GM12878 (cell line): ENCODE data around the gene UBASH3A. TPM values are rescaled to one million over a fixed set of nuclear protein-coding genes. Genes with fewer than 3 reads are reported as not detected.

Experiments
- ATAC-seq: fragments of 200-7000 bp; cut with Tn5 transposase; 3 replicates; pipeline ENCODE4 v1.9.1; 2020; ENCODE audit warnings: mild to moderate bottlenecking, moderate library complexity
- BruUV-seq: library from RNA; stranded (reverse); fragments of 400-500 nt; replicated peaks from 2 replicates; lab custom pipeline; 2021; lab: Mats Ljungman, UMichigan
- CTCF ChIA-PET: fragments of 300-600 bp; sonication (Branson Sonifier 250); formaldehyde crosslinking; extraction: SDS; loops from one replicate; lab custom pipeline; 2021; ENCODE audit warnings: inconsistent platforms; lab: Yijun Ruan, JAX
- POLR2A ChIA-PET: fragments of 350-600 bp; formaldehyde crosslinking; extraction: SDS; loops from one replicate; lab custom pipeline; 2021; ENCODE audit warnings: inconsistent platforms; lab: Charles Lee
- RAD21 ChIA-PET: fragments of 300-600 bp; sonication (Branson Sonifier 250); formaldehyde crosslinking; loops from one replicate; lab custom pipeline; 2023; ENCODE audit warnings: antibody characterized with exemption; ENCODE audit not compliant: unreplicated experiment; lab: Charles Lee
- SMC1A ChIA-PET: fragments of 300-600 bp; sonication (Branson Sonifier 250); formaldehyde crosslinking; loops from one replicate; lab custom pipeline; 2023; ENCODE audit not compliant: unreplicated experiment, uncharacterized antibody; lab: Charles Lee
- DNase-seq: peaks from one replicate; pipeline ENCODE4 v3.0.0-alpha.2; 2011; ENCODE audit warnings: low read depth, low spot score
- FAIRE-seq: peaks from 3 replicates; lab custom pipeline; 2011; peaks lifted over from hg19 to GRCh38; lab: Jason Lieb, UNC
- H2AFZ ChIP-seq: 2 replicates; pipeline ENCODE4 v1.6.0; 2011; ENCODE audit warnings: low read depth, low read length, control low read depth; ENCODE audit not compliant: control insufficient read depth
- H3K27ac ChIP-seq: 2 replicates; pipeline ENCODE4 v1.5.1; 2011; ENCODE audit warnings: control low read depth; ENCODE audit not compliant: control insufficient read depth, insufficient read depth
- H3K27me3 ChIP-seq, 2 experiments: replicated peaks in 1 of 2; 2 replicates each; pipeline versions ENCODE4 v1.6.0 to v1.6.1; 2011; ENCODE audit warnings: low read length in 1 of 2; ENCODE audit not compliant: control insufficient read depth in 2 of 2, insufficient read depth in 2 of 2
- H3K36me3 ChIP-seq, 2 experiments: 2 replicates each; pipeline ENCODE4 v1.5.1; 2011; ENCODE audit warnings: low read length in 1 of 2; ENCODE audit not compliant: control insufficient read depth in 2 of 2, insufficient read depth in 2 of 2
- H3K4me1 ChIP-seq: 2 replicates; pipeline ENCODE4 v1.6.1; 2011; ENCODE audit warnings: mild to moderate bottlenecking, low read length, moderate library complexity, mixed read lengths; ENCODE audit not compliant: control insufficient read depth, insufficient read depth
- H3K4me2 ChIP-seq: 2 replicates; pipeline ENCODE4 v1.6.0; 2011; ENCODE audit warnings: control low read depth; ENCODE audit not compliant: control insufficient read depth, insufficient read depth
- H3K4me3 ChIP-seq: fragments of 200-600 bp; sonication (generic); 2 replicates; pipeline ENCODE4 v1.5.1; 2016
- H3K79me2 ChIP-seq: 2 replicates; pipeline ENCODE4 v1.6.0; 2011; ENCODE audit warnings: low read length; ENCODE audit not compliant: control insufficient read depth, insufficient read depth
- H3K9ac ChIP-seq: 2 replicates; pipeline ENCODE4 v1.8.0; 2011; ENCODE audit warnings: low read length, control low read depth, mixed read lengths; ENCODE audit not compliant: control insufficient read depth, insufficient read depth
- H3K9me3 ChIP-seq: replicated peaks from 3 replicates; pipeline ENCODE4 v1.5.1; 2011; ENCODE audit warnings: mild to moderate bottlenecking, low read length; ENCODE audit not compliant: control insufficient read depth, insufficient read depth
- H4K20me1 ChIP-seq: 2 replicates; pipeline ENCODE4 v1.6.0; 2011; ENCODE audit not compliant: control insufficient read depth, insufficient read depth
- ETV6 ChIP-seq, 2 experiments: fragments of 450-650 bp in 1 of 2; IDR thresholded peaks in 1 of 2; conservative IDR thresholded peaks in 1 of 2; 2 replicates each; pipeline ENCODE4 v1.6.1; 2014; ENCODE audit warnings: antibody characterized with exemption in 1 of 2, borderline replicate concordance in 1 of 2, low read depth in 1 of 2, mild to moderate bottlenecking in 1 of 2, moderate library complexity in 1 of 2
- HDGF ChIP-seq: fragments of 450-650 bp; IDR thresholded peaks from 2 replicates; pipeline ENCODE4 v1.6.1; 2016; ENCODE audit warnings: antibody characterized with exemption
- WGBS: methylation state at CpG from one replicate; pipeline ENCODE4 v1.1.6; 2016; ENCODE audit warnings: low lambda C conversion rate; ENCODE audit not compliant: insufficient replicate concordance, insufficient coverage; ENCODE audit errors: missing lambda C conversion rate; 5-methylcytosine and 5-hydroxymethylcytosine counted together
- in situ Hi-C: fragments of 300-500 bp; cut with MboI; formaldehyde crosslinking; loops from 9 replicates; pipeline ENCODE4 v1.14.3; 2018; ENCODE audit warnings: mixed read lengths
- intact Hi-C: fragments of 100-400 bp; cut with micrococcal nuclease; formaldehyde crosslinking; loops from one replicate; pipeline ENCODE4 v1.14.2; 2022; ENCODE audit not compliant: unreplicated experiment
- polyA plus RNA-seq, 11 experiments: library from polyadenylated mRNA; depleted of rRNA in 4 of 11; unstranded in 6 of 11; stranded (reverse) in 5 of 11; fragments of >200 nt; fragmentation: Nextera tagmentation in 4 of 11; fragmentation: Illumina TruSeq in 1 of 11; extraction: Ambion mirVana in 4 of 11; extraction: Trizol in 1 of 11; gene quantifications; 1 replicate in 1 of 11; 2 replicates in 10 of 11; pipeline versions ENCODE4 v1.2.1 to v1.2.3, GENCODE V29; 2011 to 2016; ENCODE audit warnings: inconsistent platforms in 2 of 11, missing spikeins in 2 of 11, low read depth in 1 of 11
- total RNA-seq, 4 experiments: library from RNA; depleted of rRNA in 3 of 4; stranded (reverse); fragments of >200 nt in 3 of 4; fragmentation: Illumina TruSeq in 1 of 4; extraction: Trizol in 1 of 4; gene quantifications; 2 replicates each; pipeline versions ENCODE4 v1.2.1 to v1.2.3, GENCODE V29; 2013 to 2021
- TF ChIP-seq, protein P1 (sequence below): IDR thresholded peaks from 2 replicates; pipeline ENCODE4 v1.6.1; 2011; ENCODE audit warnings: low read depth, low read length, improper control_type of control experiment, borderline replicate concordance
- TF ChIP-seq, protein P2 (sequence below), 3 experiments: IDR thresholded peaks in 2 of 3; conservative IDR thresholded peaks in 1 of 3; 2 replicates each; pipeline ENCODE4 v1.5.1; 2011; ENCODE audit warnings: low read depth in 3 of 3, low read length in 3 of 3, mild to moderate bottlenecking in 3 of 3, control low read depth in 2 of 3, moderate library complexity in 2 of 3, inconsistent platforms in 1 of 3, mixed read lengths in 1 of 3; ENCODE audit not compliant: control insufficient read depth in 2 of 3, insufficient read depth in 1 of 3; ENCODE audit errors: extremely low read depth in 1 of 3

UBASH3A gene
- total and polyA plus RNA-seq, 10 of the 15 experiments (the other 5 are each of a cell fraction or from before 2014, with no cell fraction given), result 0.04 to 0.39 (median 0.23) TPM; not detected in 1

DNA sequence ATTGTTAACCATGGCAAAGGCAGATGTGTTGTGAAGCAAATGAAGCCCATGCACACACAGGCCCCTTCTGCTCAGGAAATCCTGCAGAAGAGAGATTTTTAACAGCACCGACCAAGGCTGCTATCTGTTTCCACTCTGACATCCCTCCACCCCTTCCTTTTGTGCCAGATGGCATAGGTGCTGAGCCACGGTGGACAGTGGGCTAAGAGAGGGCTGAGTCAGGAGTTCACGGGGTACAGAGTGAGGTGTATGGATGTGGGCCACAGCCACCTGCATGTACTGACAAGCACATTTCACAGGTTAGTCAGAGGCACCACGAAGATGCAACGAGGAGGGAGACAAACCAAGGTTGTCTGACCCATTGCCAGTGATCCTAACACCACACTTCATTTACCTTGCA lies 82.8 kb downstream of the UBASH3A start (continued):
- TF ChIP-seq, protein P1, sequence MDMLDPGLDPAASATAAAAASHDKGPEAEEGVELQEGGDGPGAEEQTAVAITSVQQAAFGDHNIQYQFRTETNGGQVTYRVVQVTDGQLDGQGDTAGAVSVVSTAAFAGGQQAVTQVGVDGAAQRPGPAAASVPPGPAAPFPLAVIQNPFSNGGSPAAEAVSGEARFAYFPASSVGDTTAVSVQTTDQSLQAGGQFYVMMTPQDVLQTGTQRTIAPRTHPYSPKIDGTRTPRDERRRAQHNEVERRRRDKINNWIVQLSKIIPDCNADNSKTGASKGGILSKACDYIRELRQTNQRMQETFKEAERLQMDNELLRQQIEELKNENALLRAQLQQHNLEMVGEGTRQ, result no peak
- TF ChIP-seq, protein P2, sequence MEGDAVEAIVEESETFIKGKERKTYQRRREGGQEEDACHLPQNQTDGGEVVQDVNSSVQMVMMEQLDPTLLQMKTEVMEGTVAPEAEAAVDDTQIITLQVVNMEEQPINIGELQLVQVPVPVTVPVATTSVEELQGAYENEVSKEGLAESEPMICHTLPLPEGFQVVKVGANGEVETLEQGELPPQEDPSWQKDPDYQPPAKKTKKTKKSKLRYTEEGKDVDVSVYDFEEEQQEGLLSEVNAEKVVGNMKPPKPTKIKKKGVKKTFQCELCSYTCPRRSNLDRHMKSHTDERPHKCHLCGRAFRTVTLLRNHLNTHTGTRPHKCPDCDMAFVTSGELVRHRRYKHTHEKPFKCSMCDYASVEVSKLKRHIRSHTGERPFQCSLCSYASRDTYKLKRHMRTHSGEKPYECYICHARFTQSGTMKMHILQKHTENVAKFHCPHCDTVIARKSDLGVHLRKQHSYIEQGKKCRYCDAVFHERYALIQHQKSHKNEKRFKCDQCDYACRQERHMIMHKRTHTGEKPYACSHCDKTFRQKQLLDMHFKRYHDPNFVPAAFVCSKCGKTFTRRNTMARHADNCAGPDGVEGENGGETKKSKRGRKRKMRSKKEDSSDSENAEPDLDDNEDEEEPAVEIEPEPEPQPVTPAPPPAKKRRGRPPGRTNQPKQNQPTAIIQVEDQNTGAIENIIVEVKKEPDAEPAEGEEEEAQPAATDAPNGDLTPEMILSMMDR (IDR thresholded peaks at IDR 0.05 in 2 of 3, conservative IDR thresholded peaks at IDR 0.05 in 1 of 3; ENCODE audit: control insufficient read depth in 2 of 3, extremely low read depth in 1 of 3, insufficient read depth in 1 of 3, low read depth in 3 of 3, low read length in 3 of 3), result no peak

DNA sequence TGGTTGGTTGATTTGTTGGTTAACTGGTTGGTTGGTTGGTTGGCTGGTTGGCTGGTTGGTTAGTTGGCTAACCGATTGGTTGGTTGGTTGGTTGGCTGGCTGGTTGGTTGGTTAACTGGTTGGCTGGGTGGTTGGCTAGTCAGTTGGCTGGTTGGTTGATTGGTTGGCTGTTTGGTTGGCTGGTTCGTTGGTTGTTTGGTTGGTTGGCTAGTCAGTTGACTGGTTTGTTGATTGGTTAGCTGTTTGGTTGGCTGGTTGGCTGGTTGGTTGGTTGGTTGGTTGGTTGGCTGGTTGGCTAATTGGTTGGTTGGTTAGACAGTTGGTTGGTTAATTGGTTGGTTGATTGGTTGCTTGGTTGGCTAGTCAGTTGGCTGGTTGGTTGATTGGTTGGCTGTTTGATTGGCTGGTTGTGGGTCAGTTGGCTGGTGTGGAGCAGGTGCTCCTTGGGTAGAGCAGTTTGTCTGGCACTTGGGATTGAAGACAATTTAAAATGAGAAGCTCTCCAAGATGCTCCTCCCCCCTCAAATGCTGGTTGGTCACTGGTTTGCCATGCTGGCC lies 85.4 kb downstream of the UBASH3A start:
- H3K27ac ChIP-seq, result no peak overlapping the region
- ChIA-PET CTCF (no interaction called here), POLR2A (no interaction called here), RAD21 (interaction anchor here (3.1 kb wide), 1 partner anchor 22 kb away, joined by 9 read pairs; no protein-coding TSS in a partner anchor), SMC1A (no interaction called here)
- FAIRE-seq (no peak), DNase-seq (no peak), ATAC-seq (no peak)
- no peaks in the 10 kb centered on the region; a peak in 1 of 4 replicates for H3K27me3 ChIP-seq
- H3K36me3 ChIP-seq, result no peaks in the 10 kb centered on the region
- no peak overlapping the region for H3K4me3 ChIP-seq
- no peak overlapping the region for H3K4me2 ChIP-seq
- H3K9me3 ChIP-seq, result no peaks in the 10 kb centered on the region; the same call in 2 of the 3 replicates
- 47% methylated on average over 2 of the region's 2 CpGs for WGBS
- peak; percentile 37; the same call in 1 of the 2 replicates for TF ChIP-seq HDGF
- no peak for TF ChIP-seq ETV6 (conservative IDR thresholded peaks at IDR 0.05 in 1 of 2, IDR thresholded peaks at IDR 0.05 in 1 of 2; ENCODE audit: borderline replicate concordance in 1 of 2, low read depth in 1 of 2)
- intact Hi-C loops (no loop called here), in situ Hi-C loops (no loop called here)
- H4K20me1 ChIP-seq, result no peaks in the 10 kb centered on the region
- H2AFZ ChIP-seq, result no peak overlapping the region
- no peak overlapping the region for H3K9ac ChIP-seq
- no peaks in the 10 kb centered on the region for H3K79me2 ChIP-seq
- no TSS peak for BruUV-seq
- H3K4me1 ChIP-seq, result peaks cover 5% of the 10 kb centered on the region; the same call in 1 of the 2 replicates
